HG02884 (cell line): ENCODE data around the gene TTI1.
"Not testable (repeated sequence)": the region's sequence is repeated elsewhere in the genome, so short reads cannot be mapped to it uniquely, and the experiment has no call there.

Experiments
- ATAC-seq: cut with Tn5 transposase; IDR thresholded peaks from one replicate; pipeline ENCODE4 v1.9.1; 2021; ENCODE audit warnings: mild to moderate bottlenecking, moderate library complexity; ENCODE audit not compliant: unreplicated experiment

Gene TTI1

DNA sequence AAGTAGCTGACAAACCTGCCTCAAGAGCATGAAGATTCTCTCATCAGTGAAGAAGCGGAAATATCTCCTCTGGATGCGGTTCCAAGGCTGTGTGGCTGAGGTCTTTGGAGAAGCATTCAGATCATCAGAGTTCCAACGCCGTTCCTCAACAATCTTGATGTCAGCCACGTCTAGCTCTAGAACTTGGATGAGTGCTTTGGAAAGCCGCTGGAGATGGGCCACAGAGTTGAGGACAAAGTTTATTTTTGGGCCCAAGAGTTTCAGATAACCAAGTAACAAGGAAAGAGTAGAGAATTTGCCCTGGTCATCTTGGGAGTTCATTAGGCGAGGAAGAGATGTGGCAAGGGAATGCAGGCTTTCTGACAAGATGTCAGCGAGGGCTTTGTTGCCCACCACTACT lies 20.9 kb downstream of the TTI1 start:
- ATAC-seq: no peak

DNA sequence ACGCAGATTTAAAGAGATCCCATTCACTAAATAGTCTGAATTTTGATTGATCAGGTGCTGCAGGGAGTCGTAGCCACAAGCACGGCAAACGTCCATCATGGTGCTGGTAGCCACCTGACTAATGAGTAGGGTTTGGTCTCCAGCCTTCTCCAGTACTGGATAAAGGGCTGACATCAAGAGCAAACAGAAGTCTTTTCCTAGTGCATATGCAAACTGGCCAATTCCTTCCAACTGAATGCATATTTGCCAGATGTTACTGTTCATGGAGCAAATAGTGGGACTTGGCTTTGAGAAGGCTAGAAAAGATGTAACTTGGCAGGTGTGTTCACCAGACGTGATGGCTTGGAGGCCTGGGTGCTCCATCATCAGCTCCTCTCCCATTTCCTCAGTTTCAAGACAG lies 21.6 kb downstream of the TTI1 start:
- no peak for ATAC-seq

GRCh38 chr20:38009416-38009815 lies 23.8 kb downstream of the TTI1 start:
- not testable (repeated sequence) for ATAC-seq

DNA sequence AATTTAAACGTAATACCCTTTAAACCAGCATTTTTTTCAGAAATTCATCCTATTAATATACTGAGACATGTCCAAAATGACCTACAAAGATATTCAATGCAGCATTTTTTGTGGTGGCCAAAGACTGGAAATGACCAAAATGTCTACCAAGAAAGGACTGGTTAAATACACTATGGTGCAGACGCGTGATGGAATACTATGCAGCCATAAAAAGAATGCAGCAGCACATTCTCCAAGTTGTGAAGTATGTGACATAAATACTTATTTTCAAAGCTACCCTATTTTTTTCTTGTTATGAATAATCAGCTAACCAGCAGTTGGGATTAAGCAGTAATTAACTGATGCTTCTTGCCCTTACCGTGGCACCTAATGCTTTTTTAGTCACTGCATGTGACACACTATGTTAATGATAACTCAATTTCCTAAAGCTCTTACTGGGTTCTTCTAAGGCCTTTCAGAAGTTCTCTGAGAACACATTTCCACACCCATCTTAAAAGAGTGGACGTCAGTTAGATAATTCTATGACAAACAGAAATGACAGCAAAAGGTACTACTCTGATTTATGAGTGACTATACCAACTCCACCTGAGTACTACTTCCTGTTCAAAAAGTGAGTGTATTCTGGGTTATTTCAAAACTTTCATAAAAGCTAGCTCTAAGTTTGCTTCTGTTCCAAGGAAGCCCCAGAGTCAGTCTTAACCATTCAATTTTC lies 24.9 kb downstream of the TTI1 start:
- ATAC-seq: no peak

GRCh38 chr20:38007526-38007925 lies 25.7 kb downstream of the TTI1 start:
- no peak for ATAC-seq

DNA sequence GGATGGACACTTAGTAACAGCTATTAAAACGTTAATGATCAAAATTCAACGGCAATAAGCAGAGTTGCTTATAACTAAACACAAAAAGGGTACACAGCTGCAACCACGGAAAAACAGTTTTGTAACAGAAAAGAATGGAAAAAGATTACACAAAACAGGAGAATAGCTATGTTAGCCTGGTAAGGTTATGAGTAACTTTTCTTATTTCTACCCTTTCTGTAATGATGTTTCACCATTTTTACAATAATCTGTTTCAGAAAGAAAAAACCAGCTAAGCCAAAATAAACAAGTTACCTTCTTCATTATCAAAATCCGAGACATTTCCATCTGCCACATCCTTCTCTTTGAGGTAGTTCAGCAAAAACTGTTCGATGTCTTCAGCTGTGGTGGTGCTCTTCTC lies 27.4 kb downstream of the TTI1 start:
- no peak for ATAC-seq

DNA sequence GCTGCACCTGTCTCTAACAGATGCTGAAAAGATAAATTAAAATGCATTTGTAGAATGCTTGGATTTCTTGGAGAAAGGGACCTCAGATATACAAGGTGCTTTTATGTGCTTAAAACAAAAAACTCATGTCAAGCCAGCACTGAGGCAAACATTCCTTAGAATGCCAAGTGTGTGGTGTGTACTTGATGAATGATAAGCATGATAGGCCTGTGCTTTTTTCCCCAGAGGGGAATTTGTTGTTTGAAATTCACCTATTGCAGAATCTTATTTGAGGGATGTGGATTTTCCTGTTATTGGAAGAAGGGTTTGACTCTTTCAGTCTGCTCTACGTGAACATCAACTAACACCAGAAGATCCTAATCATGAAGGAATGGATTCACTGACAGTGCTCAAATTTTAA lies 28.8 kb downstream of the TTI1 start:
- no peak for ATAC-seq

- no peak for ATAC-seq
These were observed 30.8 kb downstream of the TTI1 start for GRCh38 chr20:38002422-38002821.

- ATAC-seq: no peak
These were observed 31.3 kb downstream of the TTI1 start for GRCh38 chr20:38001981-38002380.

- ATAC-seq: no peak
These were observed 31.9 kb downstream of the TTI1 start for GRCh38 chr20:38001173-38001875.

- no peak for ATAC-seq
These were observed 33.0 kb downstream of the TTI1 start for GRCh38 chr20:38000293-38000692.

GRCh38 chr20:37999526-38000263 lies 33.6 kb downstream of the TTI1 start:
- no peak for ATAC-seq

- no peak for ATAC-seq
These were observed 35.7 kb downstream of the TTI1 start for GRCh38 chr20:37997516-37997915.

- no peak for ATAC-seq
These were observed 37.2 kb downstream of the TTI1 start for GRCh38 chr20:37995856-37996605.

DNA sequence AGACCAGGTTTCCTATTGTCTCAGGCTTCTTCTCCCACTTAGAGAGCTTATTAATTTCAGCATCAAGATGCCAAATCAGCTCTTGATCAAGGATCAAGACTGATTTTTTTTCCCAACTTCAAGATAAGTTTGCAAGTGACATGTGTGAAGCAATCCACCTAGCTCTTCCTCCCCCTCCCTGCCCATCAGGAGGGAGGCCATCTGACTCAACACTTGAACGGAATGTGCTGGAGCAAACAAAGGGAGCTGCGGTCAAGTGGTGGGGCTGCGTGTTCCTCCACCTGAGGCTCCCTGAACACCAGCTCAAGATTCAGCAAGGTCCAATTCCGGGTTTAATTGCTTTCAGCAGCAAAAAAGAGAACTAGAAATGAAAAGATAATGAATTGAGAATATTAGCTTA lies 38.7 kb downstream of the TTI1 start:
- ATAC-seq: no peak

DNA sequence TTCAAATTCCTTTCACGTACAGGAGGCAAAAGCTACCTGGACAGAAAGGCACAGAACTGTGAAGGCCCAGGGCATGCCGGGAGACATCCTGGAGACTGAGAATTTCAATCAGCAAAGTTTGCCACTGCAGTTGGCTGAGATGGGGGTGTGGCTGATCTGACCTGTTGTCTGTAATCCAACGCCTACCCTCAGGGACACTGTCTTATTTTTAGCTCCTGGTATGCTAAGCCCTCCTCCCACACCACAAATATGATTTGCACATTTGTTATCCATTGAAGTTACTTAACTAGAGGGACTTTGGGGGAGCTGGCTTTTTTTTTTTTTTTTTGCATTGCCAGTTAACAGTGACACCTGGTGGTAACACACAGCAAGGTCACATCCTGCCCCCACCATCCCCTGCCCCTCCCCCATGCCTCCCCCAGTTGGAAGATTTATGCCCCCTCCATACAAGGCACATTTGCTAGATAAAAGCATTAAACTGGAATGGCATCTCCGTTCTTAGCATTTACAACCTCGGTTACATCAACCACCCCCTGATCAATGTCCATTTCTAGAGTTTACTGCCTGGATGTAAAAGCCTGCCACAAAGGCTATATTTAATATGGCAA lies 40.4 kb downstream of the TTI1 start:
- ATAC-seq: no peak

- ATAC-seq: no peak
These were observed 41.3 kb downstream of the TTI1 start for GRCh38 chr20:37991908-37992307.

DNA sequence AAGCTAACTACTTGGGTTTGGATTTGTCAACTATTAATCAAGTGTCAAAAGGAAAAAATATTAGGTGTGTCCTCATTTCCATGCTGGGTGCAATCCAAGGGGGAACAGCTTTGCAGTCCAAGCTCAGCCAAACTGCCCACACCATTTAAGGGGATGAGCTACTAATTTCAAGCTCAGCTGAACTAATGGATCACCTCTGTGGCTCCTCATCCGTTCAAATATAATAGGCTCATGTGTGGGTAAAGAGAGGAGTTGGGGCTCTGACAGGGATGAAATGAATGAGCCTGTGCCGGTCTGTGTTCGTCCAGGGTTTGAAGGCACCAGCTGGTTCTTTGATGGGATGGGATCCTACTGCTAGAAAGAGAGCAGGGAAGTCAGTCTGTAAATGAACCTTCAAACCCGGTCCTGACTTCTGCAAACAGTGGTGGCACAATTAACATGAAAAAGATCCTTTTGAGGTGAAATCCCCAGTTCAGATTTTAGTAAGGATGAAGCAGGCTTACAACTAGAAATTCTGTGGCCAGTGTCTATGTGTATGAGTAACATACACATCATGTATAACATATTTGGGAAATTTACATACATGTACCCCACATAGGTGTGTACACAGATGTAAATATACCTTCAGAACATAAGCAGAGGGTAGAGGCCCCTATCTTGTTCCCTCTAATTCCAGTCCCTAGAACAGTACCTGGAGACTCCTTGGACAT lies 41.9 kb downstream of the TTI1 start:
- ATAC-seq: no peak

- ATAC-seq: peak; percentile 92
These were observed 42.6 kb downstream of the TTI1 start for GRCh38 chr20:37990571-37991151.
